ENCODE results near the gene GAN.

Gene GAN

GRCh38 chr16:81360135-81360534, 45.4 kb downstream of the GAN start:
- ATAC-seq, result no peak
- Mint-ChIP-seq H3K4me1 (no peaks in the 10 kb centered on the region), H3K27me3 (no peaks in the 10 kb centered on the region), H3K4me3 (no peak overlapping the region), H3K27ac (no peak overlapping the region), H3K9me3 (no peaks in the 10 kb centered on the region)
- DNase-seq, result no peak

- Mint-ChIP-seq H3K9me3 (no peaks in the 10 kb centered on the region), H3K4me3 (no peak overlapping the region), H3K4me1 (no peaks in the 10 kb centered on the region), H3K27me3 (no peaks in the 10 kb centered on the region), H3K27ac (no peak overlapping the region)
- ATAC-seq, result no peak
- no peak for DNase-seq
Measured at GRCh38 chr16:81365731-81366130, 51.0 kb downstream of the GAN start.

- ATAC-seq (peak; percentile 59), DNase-seq (peak in 1 of 2 donors; percentile 3)
Measured at GRCh38 chr16:81366316-81366932, 51.7 kb downstream of the GAN start.

GRCh38 chr16:81367821-81368220, 53.1 kb downstream of the GAN start:
- ATAC-seq (no peak), DNase-seq (no peak)
- H3K4me1 Mint-ChIP-seq, result no peaks in the 10 kb centered on the region
- no peaks in the 10 kb centered on the region for H3K9me3 Mint-ChIP-seq
- no peaks in the 10 kb centered on the region for H3K27me3 Mint-ChIP-seq
- H3K4me3 Mint-ChIP-seq, result no peak overlapping the region
- no peak overlapping the region for H3K27ac Mint-ChIP-seq

More at GRCh38 chr16:81366316-81366932, 51.7 kb downstream of the GAN start:
- no peaks in the 10 kb centered on the region for H3K4me1 Mint-ChIP-seq
- no peak overlapping the region for H3K4me3 Mint-ChIP-seq
- H3K27me3 Mint-ChIP-seq, result no peaks in the 10 kb centered on the region
- no peaks in the 10 kb centered on the region for H3K9me3 Mint-ChIP-seq
- no peak overlapping the region for H3K27ac Mint-ChIP-seq

- H3K4me3 Mint-ChIP-seq, result no peak overlapping the region
- H3K9me3 Mint-ChIP-seq, result no peaks in the 10 kb centered on the region
- H3K27ac Mint-ChIP-seq, result no peak overlapping the region
- H3K27me3 Mint-ChIP-seq, result no peaks in the 10 kb centered on the region
- ATAC-seq, result peak; percentile 70
- H3K4me1 Mint-ChIP-seq, result peaks cover 6% of the 10 kb centered on the region
- DNase-seq, result no peak
Measured at GRCh38 chr16:81369888-81370504, 55.2 kb downstream of the GAN start.

- no peaks in the 10 kb centered on the region for H3K9me3 Mint-ChIP-seq
- ATAC-seq (no peak), DNase-seq (no peak)
- H3K4me3 Mint-ChIP-seq, result no peak overlapping the region
- no peak overlapping the region for H3K27ac Mint-ChIP-seq
- peaks cover 6% of the 10 kb centered on the region for H3K4me1 Mint-ChIP-seq
- no peaks in the 10 kb centered on the region for H3K27me3 Mint-ChIP-seq
Measured at GRCh38 chr16:81371106-81371505, 56.3 kb downstream of the GAN start.

- DNase-seq (no peak), ATAC-seq (no peak)
- peaks cover 11% of the 10 kb centered on the region for H3K4me1 Mint-ChIP-seq
- H3K4me3 Mint-ChIP-seq, result no peak overlapping the region
- no peaks in the 10 kb centered on the region for H3K27me3 Mint-ChIP-seq
- H3K27ac Mint-ChIP-seq, result no peak overlapping the region
- no peaks in the 10 kb centered on the region for H3K9me3 Mint-ChIP-seq
Measured at GRCh38 chr16:81374550-81374949, 59.8 kb downstream of the GAN start.

GRCh38 chr16:81376880-81377279, 62.1 kb downstream of the GAN start:
- ATAC-seq, result no peak
- Mint-ChIP-seq H3K27me3 (no peaks in the 10 kb centered on the region), H3K27ac (no peak overlapping the region), H3K9me3 (no peaks in the 10 kb centered on the region), H3K4me3 (no peak overlapping the region), H3K4me1 (peaks cover 11% of the 10 kb centered on the region)
- DNase-seq, result no peak

GRCh38 chr16:81378049-81378448, 63.3 kb downstream of the GAN start:
- no peaks in the 10 kb centered on the region for H3K27me3 Mint-ChIP-seq
- H3K9me3 Mint-ChIP-seq, result no peaks in the 10 kb centered on the region
- no peak for ATAC-seq
- DNase-seq, result no peak
- peaks cover 11% of the 10 kb centered on the region for H3K4me1 Mint-ChIP-seq
- H3K27ac Mint-ChIP-seq, result peak overlapping the region in 1 of 2 donors; percentile 68
- H3K4me3 Mint-ChIP-seq, result no peak overlapping the region

- Mint-ChIP-seq H3K9me3 (no peaks in the 10 kb centered on the region), H3K27me3 (no peaks in the 10 kb centered on the region), H3K27ac (no peak overlapping the region), H3K4me1 (peaks cover 5% of the 10 kb centered on the region), H3K4me3 (no peak overlapping the region)
- DNase-seq (no peak), ATAC-seq (peak; percentile 71)
Measured at GRCh38 chr16:81380932-81381331, 66.2 kb downstream of the GAN start.

GRCh38 chr16:81384006-81384405, 69.2 kb downstream of the GAN start:
- Mint-ChIP-seq H3K27me3 (no peaks in the 10 kb centered on the region), H3K4me3 (no peak overlapping the region), H3K9me3 (no peaks in the 10 kb centered on the region), H3K4me1 (no peaks in the 10 kb centered on the region), H3K27ac (no peak overlapping the region)
- no peak for ATAC-seq
- no peak for DNase-seq

- H3K4me3 Mint-ChIP-seq, result no peak overlapping the region
- no peaks in the 10 kb centered on the region for H3K9me3 Mint-ChIP-seq
- H3K4me1 Mint-ChIP-seq, result no peaks in the 10 kb centered on the region
- no peaks in the 10 kb centered on the region for H3K27me3 Mint-ChIP-seq
- peak overlapping the region in 1 of 2 donors; percentile 90 for H3K27ac Mint-ChIP-seq
- ATAC-seq (no peak), DNase-seq (no peak)
Measured at GRCh38 chr16:81385031-81385756, 70.4 kb downstream of the GAN start.

GRCh38 chr16:81388357-81388756, 73.6 kb downstream of the GAN start:
- Mint-ChIP-seq H3K4me3 (no peak overlapping the region), H3K4me1 (no peaks in the 10 kb centered on the region), H3K9me3 (no peaks in the 10 kb centered on the region), H3K27me3 (no peaks in the 10 kb centered on the region), H3K27ac (no peak overlapping the region)
- no peak for DNase-seq
- ATAC-seq, result no peak

- H3K4me1 Mint-ChIP-seq, result no peaks in the 10 kb centered on the region
- H3K4me3 Mint-ChIP-seq, result no peak overlapping the region
- no peak for DNase-seq
- no peaks in the 10 kb centered on the region for H3K9me3 Mint-ChIP-seq
- no peaks in the 10 kb centered on the region for H3K27me3 Mint-ChIP-seq
- no peak overlapping the region for H3K27ac Mint-ChIP-seq
- ATAC-seq, result no peak
Measured at GRCh38 chr16:81390840-81391239, 76.1 kb downstream of the GAN start.

GRCh38 chr16:81392011-81392410, 77.2 kb downstream of the GAN start:
- no peaks in the 10 kb centered on the region for H3K9me3 Mint-ChIP-seq
- H3K4me1 Mint-ChIP-seq, result no peaks in the 10 kb centered on the region
- no peak overlapping the region for H3K27ac Mint-ChIP-seq
- DNase-seq (no peak), ATAC-seq (no peak)
- H3K4me3 Mint-ChIP-seq, result no peak overlapping the region
- no peaks in the 10 kb centered on the region for H3K27me3 Mint-ChIP-seq

GRCh38 chr16:81394416-81394815, 79.7 kb downstream of the GAN start:
- Mint-ChIP-seq H3K4me3 (no peak overlapping the region), H3K27ac (no peak overlapping the region), H3K27me3 (no peaks in the 10 kb centered on the region), H3K4me1 (no peaks in the 10 kb centered on the region), H3K9me3 (peaks cover 0 to 5% of the 10 kb centered on the region in 2 donors)
- ATAC-seq (no peak), DNase-seq (no peak)
